ENCODE measurements around the gene CHRM2.

The CHRM2 gene

GRCh38 chr7:136897676-136898075, 29.2 kb downstream of the CHRM2 start:
- no peak for DNase-seq

GRCh38 chr7:136900005-136900404, 31.6 kb downstream of the CHRM2 start:
- no peak for DNase-seq

GRCh38 chr7:136910771-136911170, 42.3 kb downstream of the CHRM2 start:
- no peak for DNase-seq

GRCh38 chr7:136911344-136911743, 42.9 kb downstream of the CHRM2 start:
- DNase-seq = no peak

- no peak for DNase-seq
Measured at GRCh38 chr7:136912339-136912738, 43.9 kb downstream of the CHRM2 start.

- no peak for DNase-seq
Measured at GRCh38 chr7:136914016-136914415, 45.6 kb downstream of the CHRM2 start.

- no peak for DNase-seq
Measured at GRCh38 chr7:136919820-136920219, 51.4 kb downstream of the CHRM2 start.

GRCh38 chr7:136923111-136923667, 54.7 kb downstream of the CHRM2 start:
- no peak for DNase-seq

GRCh38 chr7:136925044-136925443, 56.6 kb downstream of the CHRM2 start:
- DNase-seq = no peak

GRCh38 chr7:136925556-136925955, 57.1 kb downstream of the CHRM2 start:
- DNase-seq = no peak

- no peak for DNase-seq
Measured at GRCh38 chr7:136931169-136931867, 62.9 kb downstream of the CHRM2 start.

- no peak for DNase-seq
Measured at GRCh38 chr7:136937436-136937835, 69.0 kb downstream of the CHRM2 start.

GRCh38 chr7:136938476-136938875, 70.0 kb downstream of the CHRM2 start:
- DNase-seq = no peak

- DNase-seq = no peak
Measured at GRCh38 chr7:136940122-136940521, 71.7 kb downstream of the CHRM2 start.

- DNase-seq = no peak
Measured at GRCh38 chr7:136940917-136941316, 72.5 kb downstream of the CHRM2 start.

GRCh38 chr7:136941816-136942215, 73.4 kb downstream of the CHRM2 start:
- no peak for DNase-seq

GRCh38 chr7:136942401-136942800, 73.9 kb downstream of the CHRM2 start:
- DNase-seq = no peak

GRCh38 chr7:136942994-136943393, 74.5 kb downstream of the CHRM2 start:
- no peak for DNase-seq

GRCh38 chr7:136947347-136947746, 78.9 kb downstream of the CHRM2 start:
- no peak for DNase-seq

- DNase-seq = no peak
Measured at GRCh38 chr7:136950331-136950730, 81.9 kb downstream of the CHRM2 start.

GRCh38 chr7:136953386-136953785, 84.9 kb downstream of the CHRM2 start:
- no peak for DNase-seq

- no peak for DNase-seq
Measured at GRCh38 chr7:136956232-136956631, 87.8 kb downstream of the CHRM2 start.

GRCh38 chr7:136956671-136957070, 88.2 kb downstream of the CHRM2 start:
- no peak for DNase-seq

- DNase-seq = no peak
Measured at GRCh38 chr7:136957391-136957790, 88.9 kb downstream of the CHRM2 start.

- DNase-seq = no peak
Measured at GRCh38 chr7:136958016-136958415, 89.6 kb downstream of the CHRM2 start.

Measured in COR-L47 (cell line).